MM.1S (cell line): ENCODE results near the gene CTNNA2.

Experiments used
- DNase-seq: peaks from one replicate; pipeline ENCODE4 v3.0.0-alpha.2; 2015
- H2AFZ ChIP-seq: fragments of 300-600 bp; sonication (generic); 2 replicates; pipeline ENCODE4 v1.6.0; 2016; ENCODE audit warnings: antibody characterized with exemption, low read length
- H3F3A ChIP-seq: fragments of 300-600 bp; sonication (generic); 2 replicates; pipeline ENCODE4 v1.6.1; 2016; ENCODE audit warnings: mild to moderate bottlenecking, antibody characterized with exemption, low read length, moderate library complexity, mixed read lengths; ENCODE audit not compliant: insufficient read depth
- H3K27ac ChIP-seq: fragments of 300-600 bp; sonication (generic); 2 replicates; pipeline ENCODE4 v1.5.1; 2016; ENCODE audit warnings: mild to moderate bottlenecking, low read length
- H3K27me3 ChIP-seq: fragments of 300-600 bp; sonication (generic); replicated peaks from 2 replicates; pipeline ENCODE4 v1.6.0; 2016; ENCODE audit warnings: low read length; ENCODE audit not compliant: insufficient read depth
- H3K36me3 ChIP-seq: fragments of 300-600 bp; sonication (generic); replicated peaks from 2 replicates; pipeline ENCODE4 v1.6.1; 2016; ENCODE audit warnings: mild to moderate bottlenecking, low read length, mixed read lengths; ENCODE audit not compliant: insufficient read depth
- H3K4me1 ChIP-seq: fragments of 300-600 bp; sonication (generic); 2 replicates; pipeline ENCODE4 v1.6.1; 2016; ENCODE audit warnings: low read length, mixed read lengths
- H3K4me2 ChIP-seq: fragments of 300-600 bp; sonication (generic); 2 replicates; pipeline ENCODE4 v1.6.0; 2016; ENCODE audit warnings: low read depth, low read length
- H3K4me3 ChIP-seq: fragments of 300-600 bp; sonication (generic); 2 replicates; pipeline ENCODE4 v1.5.1; 2016; ENCODE audit warnings: low read length, mixed read lengths
- H3K79me2 ChIP-seq: fragments of 300-600 bp; sonication (generic); 2 replicates; pipeline ENCODE4 v1.6.1; 2016; ENCODE audit warnings: mixed run types, low read length, mixed read lengths
- H3K9ac ChIP-seq: fragments of 300-600 bp; sonication (generic); 2 replicates; pipeline ENCODE4 v1.6.1; 2016; ENCODE audit warnings: low read length, mixed read lengths
- H3K9me2 ChIP-seq: fragments of 300-600 bp; sonication (generic); replicated peaks from 2 replicates; pipeline ENCODE4 v1.6.1; 2016; ENCODE audit warnings: mild to moderate bottlenecking, low read length, mixed read lengths; ENCODE audit not compliant: insufficient read depth
- H3K9me3 ChIP-seq: fragments of 300-600 bp; sonication (generic); replicated peaks from 2 replicates; pipeline ENCODE4 v1.6.1; 2016; ENCODE audit warnings: mild to moderate bottlenecking, low read length, mixed read lengths; ENCODE audit not compliant: insufficient read depth
- H4K20me1 ChIP-seq: fragments of 300-600 bp; sonication (generic); 2 replicates; pipeline ENCODE4 v1.6.1; 2016; ENCODE audit warnings: mild to moderate bottlenecking, low read length, moderate library complexity, mixed read lengths; ENCODE audit not compliant: insufficient read depth
- CTCF ChIP-seq: fragments of 300-600 bp; sonication (generic); IDR thresholded peaks from 2 replicates; pipeline ENCODE4 v1.5.1; 2016; ENCODE audit warnings: antibody characterized with exemption, low read length, mixed read lengths
- EZH2 ChIP-seq: fragments of 300-600 bp; sonication (generic); optimal IDR thresholded peaks from 2 replicates; pipeline ENCODE3; 2017; ENCODE audit warnings: low read depth, mild to moderate bottlenecking, antibody characterized with exemption, low read length, mixed read lengths
- EZH2phosphoT487 ChIP-seq: fragments of 300-600 bp; sonication (generic); IDR thresholded peaks from 2 replicates; pipeline ENCODE4 v1.6.1; 2018; ENCODE audit warnings: antibody characterized with exemption, low read length

Gene CTNNA2

GRCh38 chr2:79697200-79697599, 184.3 kb downstream of the CTNNA2 start:
- H3K9me3 ChIP-seq, result no peaks in the 10 kb centered on the region
- no peak overlapping the region for H3K9ac ChIP-seq
- no peaks in the 10 kb centered on the region for H3K27me3 ChIP-seq
- H2AFZ ChIP-seq, result no peak overlapping the region
- no peaks in the 10 kb centered on the region for H3F3A ChIP-seq
- no peaks in the 10 kb centered on the region for H4K20me1 ChIP-seq
- H3K4me1 ChIP-seq, result no peaks in the 10 kb centered on the region
- H3K36me3 ChIP-seq, result no peaks in the 10 kb centered on the region
- H3K9me2 ChIP-seq, result no peaks in the 10 kb centered on the region
- no peak overlapping the region for H3K4me3 ChIP-seq
- H3K4me2 ChIP-seq, result no peak overlapping the region
- no peaks in the 10 kb centered on the region for H3K79me2 ChIP-seq
- no peak overlapping the region for H3K27ac ChIP-seq
- no peak for DNase-seq
- TF ChIP-seq CTCF, result no peak
- no peak for TF ChIP-seq EZH2phosphoT487
- TF ChIP-seq EZH2, result no peak

- H3K4me3 ChIP-seq, result no peak overlapping the region
- no peaks in the 10 kb centered on the region for H3K4me1 ChIP-seq
- DNase-seq, result no peak
- no peak overlapping the region for H2AFZ ChIP-seq
- no peaks in the 10 kb centered on the region for H3K9me3 ChIP-seq
- H3F3A ChIP-seq, result no peaks in the 10 kb centered on the region
- H4K20me1 ChIP-seq, result no peaks in the 10 kb centered on the region
- H3K9me2 ChIP-seq, result no peaks in the 10 kb centered on the region
- TF ChIP-seq EZH2 (no peak), CTCF (no peak), EZH2phosphoT487 (no peak)
- no peak overlapping the region for H3K4me2 ChIP-seq
- H3K9ac ChIP-seq, result no peak overlapping the region
- H3K79me2 ChIP-seq, result no peaks in the 10 kb centered on the region
- H3K27me3 ChIP-seq, result no peaks in the 10 kb centered on the region
- no peaks in the 10 kb centered on the region for H3K36me3 ChIP-seq
- H3K27ac ChIP-seq, result no peak overlapping the region
Measured at GRCh38 chr2:79700651-79701050, 187.8 kb downstream of the CTNNA2 start.

- Histone ChIP-seq H3K4me1 (no peaks in the 10 kb centered on the region), H2AFZ (no peak overlapping the region), H3K9me2 (no peaks in the 10 kb centered on the region), H3K9me3 (no peaks in the 10 kb centered on the region), H3K27me3 (no peaks in the 10 kb centered on the region), H3K4me3 (no peak overlapping the region), H3K9ac (no peak overlapping the region), H4K20me1 (no peaks in the 10 kb centered on the region), H3K36me3 (no peaks in the 10 kb centered on the region), H3F3A (no peaks in the 10 kb centered on the region), H3K79me2 (no peaks in the 10 kb centered on the region), H3K27ac (no peak overlapping the region), H3K4me2 (no peak overlapping the region)
- no peak for TF ChIP-seq EZH2
- no peak for TF ChIP-seq CTCF
- TF ChIP-seq EZH2phosphoT487, result no peak
- no peak for DNase-seq
Measured at GRCh38 chr2:79702905-79703304, 190.1 kb downstream of the CTNNA2 start.
